Adrenal gland (tissue), 12 donors: ENCODE measurements around the gene CIBAR2. TPM values are rescaled to one million over a fixed set of nuclear protein-coding genes. Genes with fewer than 3 reads are reported as not detected.
A peak's percentile ranks its signal among the peaks of the same experiment; 100 is the strongest.

ENCODE experiments used
- DNase-seq, 7 donors: peaks; one replicate each; pipeline ENCODE4 v3.0.0-alpha.2; 2019 to 2020
- H3K27ac ChIP-seq, 5 donors: fragments of 200-600 bp; sonication (generic) in 4 of 5; 1 replicate in 3 of 5; 2 replicates in 2 of 5; pipeline versions ENCODE4 v1.5.1 to v1.8.0; 2016 to 2020; ENCODE audit warnings: mild to moderate bottlenecking in 1 of 5
- H3K27me3 ChIP-seq: fragments of 200-600 bp; 2 replicates; pipeline ENCODE4 v1.8.0; 2021
- H3K36me3 ChIP-seq, 2 donors: fragments of 200-600 bp; replicated peaks in 1 of 2; 1 replicate in 1 of 2; 2 replicates in 1 of 2; pipeline versions ENCODE4 v1.5.1 to v1.8.0; 2018 to 2022
- H3K4me1 ChIP-seq, 2 donors: fragments of 200-600 bp; replicated peaks in 1 of 2; 1 replicate in 1 of 2; 2 replicates in 1 of 2; pipeline versions ENCODE4 v1.5.1 to v1.8.0; 2018 to 2021
- H3K4me3 ChIP-seq, 4 donors: fragments of 200-600 bp; sonication (generic) in 3 of 4; one replicate each; pipeline ENCODE4 v1.5.1; 2016 to 2018
- H3K9me3 ChIP-seq, 3 donors: fragments of 200-600 bp; sonication (generic) in 1 of 3; replicated peaks in 1 of 3; 1 replicate in 2 of 3; 2 replicates in 1 of 3; pipeline versions ENCODE4 v1.5.1 to v1.8.0; 2016 to 2021
- POLR2A ChIP-seq, 2 donors: fragments of 450-650 bp; IDR thresholded peaks; one replicate each; pipeline ENCODE4 v1.6.1; 2017; ENCODE audit warnings: antibody characterized with exemption in 2 of 2, mild to moderate bottlenecking in 2 of 2, moderate library complexity in 1 of 2
- WGBS, 4 donors: extraction: QIAGEN DNeasy Blood & Tissue Kit in 2 of 4; methylation state at CpG; one replicate each; pipeline versions ENCODE4 v1.1.5 to v1.1.7; 2013 to 2017; 5-methylcytosine and 5-hydroxymethylcytosine counted together
- intact Hi-C, 2 donors: fragments of 100-400 bp; cut with DNase I; formaldehyde crosslinking; loops; one replicate each; pipeline versions ENCODE4 v1.14.1 to v1.15.0; 2022 to 2023
- polyA plus RNA-seq, 3 donors: library from polyadenylated mRNA; stranded (reverse); fragments of 200-250 nt in 2 of 3; fragments of 350-450 nt in 1 of 3; fragmentation: Illumina TruSeq in 1 of 3; extraction: RNeasy Lipid Tissue Mini Kit (QIAGEN cat#74804) in 1 of 3; gene quantifications; one replicate each; pipeline ENCODE4 v1.2.3, GENCODE V29; 2013 to 2014
- total RNA-seq, 9 donors: library from RNA; depleted of rRNA in 4 of 9; stranded (reverse); fragments of >200 nt in 4 of 9; fragments of 120-200 nt in 1 of 9; fragmentation: NEBNext Ultra II Directional in 1 of 9; extraction: Animal tissue kit (Norgen Biotek cat#: 25700) in 1 of 9; gene quantifications; one replicate each; pipeline versions ENCODE4 v1.1.0 to v1.2.4, GENCODE V29; 2013 to 2023
- TF ChIP-seq, protein P1 (sequence below), 6 experiments: fragments of 450-650 bp in 4 of 6; fragments of 200-600 bp in 2 of 6; sonication (generic) in 1 of 6; IDR thresholded peaks; 1 replicate in 5 of 6; 2 replicates in 1 of 6; pipeline versions ENCODE4 v1.5.1 to v1.8.0; 2016 to 2021; ENCODE audit warnings: antibody characterized with exemption in 6 of 6, mild to moderate bottlenecking in 2 of 6, moderate library complexity in 1 of 6
- donor health status: healthy with polysubstance abuse.
- donor health status: Bipolar disorder and iron deficiency.
- donor health status: DM: yes; HTN: yes; CAD: no.
- donor health status: DM: no; HTN: no; CAD: no.
- donor health status: DM: no; HTN: no; CAD: no.
- donor health status: DM: yes; HTN: yes; CAD: no.

The CIBAR2 gene
- total and polyA plus RNA-seq, 12 donors, result 0.17 to 2.6 (median 0.73) TPM; not detected in 4

GRCh38 chr16:85140455-85141012 is 28.3 kb upstream of the CIBAR2 start:
- no peak overlapping the region for H3K4me3 ChIP-seq
- H3K36me3 ChIP-seq, result no peaks in the 10 kb centered on the region
- peaks cover 0 to 4% (median 0%) of the 10 kb centered on the region in 3 donors for H3K9me3 ChIP-seq
- intact Hi-C loops, result no loop called here
- WGBS, 4 donors, result 86 to 95% (median 91%) methylated on average over 12 of the region's 12 CpGs
- H3K27me3 ChIP-seq, result no peaks in the 10 kb centered on the region
- peaks cover 7 to 28% of the 10 kb centered on the region in 2 donors for H3K4me1 ChIP-seq
- no peak for DNase-seq
- TF ChIP-seq, protein P1, sequence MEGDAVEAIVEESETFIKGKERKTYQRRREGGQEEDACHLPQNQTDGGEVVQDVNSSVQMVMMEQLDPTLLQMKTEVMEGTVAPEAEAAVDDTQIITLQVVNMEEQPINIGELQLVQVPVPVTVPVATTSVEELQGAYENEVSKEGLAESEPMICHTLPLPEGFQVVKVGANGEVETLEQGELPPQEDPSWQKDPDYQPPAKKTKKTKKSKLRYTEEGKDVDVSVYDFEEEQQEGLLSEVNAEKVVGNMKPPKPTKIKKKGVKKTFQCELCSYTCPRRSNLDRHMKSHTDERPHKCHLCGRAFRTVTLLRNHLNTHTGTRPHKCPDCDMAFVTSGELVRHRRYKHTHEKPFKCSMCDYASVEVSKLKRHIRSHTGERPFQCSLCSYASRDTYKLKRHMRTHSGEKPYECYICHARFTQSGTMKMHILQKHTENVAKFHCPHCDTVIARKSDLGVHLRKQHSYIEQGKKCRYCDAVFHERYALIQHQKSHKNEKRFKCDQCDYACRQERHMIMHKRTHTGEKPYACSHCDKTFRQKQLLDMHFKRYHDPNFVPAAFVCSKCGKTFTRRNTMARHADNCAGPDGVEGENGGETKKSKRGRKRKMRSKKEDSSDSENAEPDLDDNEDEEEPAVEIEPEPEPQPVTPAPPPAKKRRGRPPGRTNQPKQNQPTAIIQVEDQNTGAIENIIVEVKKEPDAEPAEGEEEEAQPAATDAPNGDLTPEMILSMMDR (IDR thresholded peaks at IDR 0.05), result no peak
- TF ChIP-seq POLR2A (IDR thresholded peaks at IDR 0.05), result no peak
- no peak overlapping the region for H3K27ac ChIP-seq

GRCh38 chr16:85139881-85140339 is 27.6 kb upstream of the CIBAR2 start:
- H3K27me3 ChIP-seq, result no peaks in the 10 kb centered on the region
- no peaks in the 10 kb centered on the region for H3K36me3 ChIP-seq
- intact Hi-C loops, result no loop called here
- no peak for DNase-seq
- no peak overlapping the region for H3K27ac ChIP-seq
- 86 to 94% (median 90%) methylated on average over 9 of the region's 9 CpGs for WGBS, 4 donors
- no peak overlapping the region for H3K4me3 ChIP-seq
- TF ChIP-seq, protein P1 (IDR thresholded peaks at IDR 0.05), result no peak
- no peak for TF ChIP-seq POLR2A (IDR thresholded peaks at IDR 0.05)
- peaks cover 10 to 32% of the 10 kb centered on the region in 2 donors for H3K4me1 ChIP-seq
- peaks cover 0 to 4% (median 0%) of the 10 kb centered on the region in 3 donors for H3K9me3 ChIP-seq

DNA sequence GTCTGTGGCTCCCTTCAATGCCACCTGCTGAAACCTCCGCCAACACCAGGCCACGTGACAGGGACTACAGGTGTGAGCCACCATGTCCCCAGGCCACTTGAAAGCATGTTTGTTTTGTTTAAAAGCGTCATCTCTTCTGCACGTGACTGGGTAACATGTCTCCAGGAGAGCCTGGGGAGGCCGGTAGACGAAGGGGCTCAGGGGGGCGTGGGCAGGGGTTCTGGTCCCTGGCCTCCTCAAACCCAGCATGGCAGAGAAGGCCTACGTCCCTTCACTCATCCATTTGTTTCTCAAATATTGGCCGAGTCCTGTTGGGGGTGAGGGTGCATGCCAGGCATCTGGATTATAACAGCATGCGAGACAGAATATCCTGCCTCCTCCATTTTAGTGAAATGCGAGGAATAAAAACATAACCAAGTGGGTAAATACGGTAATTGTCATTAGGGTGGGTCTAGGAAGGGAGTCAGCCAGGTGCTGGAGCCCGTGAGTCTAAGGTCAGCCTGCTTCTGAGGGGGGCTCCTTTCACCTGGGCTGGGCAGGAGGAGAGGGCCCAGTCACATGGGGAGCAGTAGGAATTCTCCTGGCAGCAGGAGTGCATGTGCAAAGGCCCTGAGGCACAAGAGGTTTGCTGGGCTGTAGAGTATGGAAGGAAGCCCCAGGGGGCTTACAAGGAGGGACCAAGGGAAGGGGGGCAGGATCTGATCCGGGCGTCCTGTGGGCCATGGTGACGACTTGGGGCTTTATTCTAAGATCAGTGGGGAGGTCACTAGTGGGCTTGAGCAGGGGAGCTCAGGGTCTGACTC is 26.8 kb upstream of the CIBAR2 start:
- no peak overlapping the region for H3K27ac ChIP-seq
- no peak for TF ChIP-seq POLR2A (IDR thresholded peaks at IDR 0.05)
- TF ChIP-seq, protein P1 (IDR thresholded peaks at IDR 0.05), result no peak
- no peaks in the 10 kb centered on the region for H3K27me3 ChIP-seq
- 88 to 96% (median 95%) methylated on average over 16 of the region's 16 CpGs for WGBS, 4 donors
- no peak overlapping the region for H3K4me3 ChIP-seq
- intact Hi-C loops, result no loop called here
- no peak for DNase-seq
- H3K9me3 ChIP-seq, result peaks cover 0 to 4% (median 0%) of the 10 kb centered on the region in 3 donors
- no peaks in the 10 kb centered on the region for H3K36me3 ChIP-seq
- peaks cover 12 to 32% of the 10 kb centered on the region in 2 donors for H3K4me1 ChIP-seq

DNA sequence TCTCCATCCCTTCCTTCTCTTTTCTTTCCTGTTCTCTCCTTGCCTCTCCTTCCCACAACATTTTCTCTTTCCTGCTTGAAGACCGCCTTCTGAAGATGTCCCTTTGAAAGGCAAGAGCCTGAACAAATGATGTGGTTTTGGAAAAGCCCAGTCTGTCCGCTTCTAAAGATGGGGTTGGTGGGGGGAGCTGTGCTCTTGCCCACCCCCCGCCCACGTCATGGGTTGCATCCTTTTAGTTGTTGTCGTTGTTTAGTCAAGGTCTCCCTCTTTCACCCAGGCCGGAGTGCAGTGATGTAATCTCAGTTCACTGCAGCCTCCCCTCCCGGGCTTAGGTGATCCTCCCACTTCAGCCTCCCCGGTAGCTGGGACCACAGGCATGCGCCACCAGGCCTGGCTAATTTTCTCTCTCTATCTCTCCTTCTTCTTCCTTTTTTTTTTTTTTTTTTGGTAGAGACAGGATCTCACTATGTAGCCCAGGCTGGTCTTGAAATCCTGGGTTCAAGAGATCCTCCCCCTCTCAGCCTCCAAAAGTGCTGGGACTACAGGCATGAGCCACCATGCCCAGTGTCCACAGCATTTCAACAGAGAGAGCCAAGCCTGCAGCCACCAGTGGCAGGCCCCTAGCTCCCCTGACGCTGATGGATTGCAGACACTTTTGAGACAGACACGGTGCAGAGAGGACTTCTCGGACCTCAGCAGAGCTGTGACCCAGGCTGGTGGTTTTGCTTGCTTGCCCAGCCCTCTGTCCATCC is 26.0 kb upstream of the CIBAR2 start:
- TF ChIP-seq POLR2A (IDR thresholded peaks at IDR 0.05), result no peak
- TF ChIP-seq, protein P1 (IDR thresholded peaks at IDR 0.05), result no peak
- peaks cover 12 to 32% of the 10 kb centered on the region in 2 donors for H3K4me1 ChIP-seq
- H3K36me3 ChIP-seq, result no peaks in the 10 kb centered on the region
- no peaks in the 10 kb centered on the region for H3K27me3 ChIP-seq
- DNase-seq, result no peak
- 63 to 85% (median 67%) methylated on average over 10 to 12 of the region's 12 CpGs for WGBS, 4 donors
- peak overlapping the region in 2 of 4 donors; percentile 26 to 58 for H3K4me3 ChIP-seq
- intact Hi-C loops, result no loop called here
- peak overlapping the region; percentile 76 to 92 (median 83) for H3K27ac ChIP-seq
- H3K9me3 ChIP-seq, result peaks cover 0 to 4% (median 0%) of the 10 kb centered on the region in 3 donors
